ENCODE results near the gene GFOD2.

The GFOD2 gene

DNA sequence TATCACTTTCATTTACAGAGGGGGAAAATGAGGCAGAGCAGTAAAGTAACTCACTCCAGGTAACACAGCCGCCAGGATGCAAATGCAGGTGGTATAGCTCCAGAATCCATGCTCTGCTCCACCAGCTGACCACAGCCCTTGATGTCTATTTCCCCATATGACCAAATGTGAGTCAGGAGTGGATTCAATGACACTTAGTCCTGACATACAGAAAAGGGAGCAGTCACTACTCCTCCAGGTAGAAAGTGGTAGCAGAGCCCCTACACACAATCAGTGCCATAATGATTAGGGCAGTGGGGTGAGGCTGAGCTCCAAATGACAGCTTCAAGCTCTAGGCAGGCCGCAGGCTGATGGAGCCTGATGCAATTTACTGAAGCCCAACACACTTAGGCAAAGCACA, 43.3 kb upstream of the GFOD2 start:
- H3K4me3 ChIP-seq (ENCODE audit: low read depth, low read length) = no peak overlapping the region
- DNase-seq (ENCODE audit: low read depth) = no peak
- TF ChIP-seq, protein P1, sequence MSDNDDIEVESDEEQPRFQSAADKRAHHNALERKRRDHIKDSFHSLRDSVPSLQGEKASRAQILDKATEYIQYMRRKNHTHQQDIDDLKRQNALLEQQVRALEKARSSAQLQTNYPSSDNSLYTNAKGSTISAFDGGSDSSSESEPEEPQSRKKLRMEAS (IDR thresholded peaks at IDR 0.05; ENCODE audit: low read depth, low read length) = no peak
- no peak for TF ChIP-seq POLR2A (IDR thresholded peaks at IDR 0.05; ENCODE audit: extremely low read depth, insufficient read length)
- no peak for TF ChIP-seq MYC (IDR thresholded peaks at IDR 0.05; ENCODE audit: low read depth, low read length)
- TF ChIP-seq, protein P2, sequence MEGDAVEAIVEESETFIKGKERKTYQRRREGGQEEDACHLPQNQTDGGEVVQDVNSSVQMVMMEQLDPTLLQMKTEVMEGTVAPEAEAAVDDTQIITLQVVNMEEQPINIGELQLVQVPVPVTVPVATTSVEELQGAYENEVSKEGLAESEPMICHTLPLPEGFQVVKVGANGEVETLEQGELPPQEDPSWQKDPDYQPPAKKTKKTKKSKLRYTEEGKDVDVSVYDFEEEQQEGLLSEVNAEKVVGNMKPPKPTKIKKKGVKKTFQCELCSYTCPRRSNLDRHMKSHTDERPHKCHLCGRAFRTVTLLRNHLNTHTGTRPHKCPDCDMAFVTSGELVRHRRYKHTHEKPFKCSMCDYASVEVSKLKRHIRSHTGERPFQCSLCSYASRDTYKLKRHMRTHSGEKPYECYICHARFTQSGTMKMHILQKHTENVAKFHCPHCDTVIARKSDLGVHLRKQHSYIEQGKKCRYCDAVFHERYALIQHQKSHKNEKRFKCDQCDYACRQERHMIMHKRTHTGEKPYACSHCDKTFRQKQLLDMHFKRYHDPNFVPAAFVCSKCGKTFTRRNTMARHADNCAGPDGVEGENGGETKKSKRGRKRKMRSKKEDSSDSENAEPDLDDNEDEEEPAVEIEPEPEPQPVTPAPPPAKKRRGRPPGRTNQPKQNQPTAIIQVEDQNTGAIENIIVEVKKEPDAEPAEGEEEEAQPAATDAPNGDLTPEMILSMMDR (IDR thresholded peaks at IDR 0.05; ENCODE audit: low read depth, low read length) = no peak

DNA sequence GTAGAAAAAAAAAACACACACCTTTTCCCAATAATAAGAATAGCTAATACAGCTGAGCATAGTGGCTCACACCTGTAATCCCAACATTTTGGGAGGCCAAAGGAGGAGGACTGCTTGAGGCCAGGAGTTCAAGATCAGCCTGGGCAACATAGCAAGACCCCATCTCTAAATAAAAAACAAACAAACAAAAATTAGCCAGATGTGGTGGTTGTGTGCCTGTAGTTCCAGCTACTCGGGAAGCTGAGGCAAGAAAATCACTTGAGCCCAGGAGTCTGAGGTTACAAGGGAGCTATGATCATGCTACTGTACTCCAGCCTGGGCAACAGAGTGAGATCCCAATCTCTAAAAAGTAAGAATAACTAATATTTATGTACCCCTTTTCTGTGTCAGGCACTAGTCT, 42.8 kb upstream of the GFOD2 start:
- H3K4me3 ChIP-seq (ENCODE audit: low read depth, low read length) = no peak overlapping the region
- TF ChIP-seq MYC (IDR thresholded peaks at IDR 0.05; ENCODE audit: low read depth, low read length) (no peak), POLR2A (IDR thresholded peaks at IDR 0.05; ENCODE audit: extremely low read depth, insufficient read length) (no peak)
- TF ChIP-seq, protein P1 (IDR thresholded peaks at IDR 0.05; ENCODE audit: low read depth, low read length) = no peak
- DNase-seq (ENCODE audit: low read depth) = no peak

DNA sequence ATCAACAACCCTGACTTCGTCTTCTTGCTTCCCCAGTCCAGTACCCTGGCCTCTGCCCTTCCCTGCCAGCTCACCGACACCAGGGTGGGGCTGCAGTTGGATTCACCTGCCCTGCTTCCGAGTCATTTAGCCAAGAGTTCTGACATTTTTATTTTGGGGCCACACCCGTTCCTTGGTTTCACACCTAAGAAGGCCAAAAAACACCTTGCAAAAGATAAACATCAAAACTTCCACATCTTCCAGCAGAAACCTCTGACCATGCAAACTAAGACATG, 41.8 kb upstream of the GFOD2 start:
- TF ChIP-seq, protein P2 (IDR thresholded peaks at IDR 0.05; ENCODE audit: low read depth, low read length) = no peak
- TF ChIP-seq MYC (IDR thresholded peaks at IDR 0.05; ENCODE audit: low read depth, low read length) = no peak
- TF ChIP-seq, protein P1 (IDR thresholded peaks at IDR 0.05; ENCODE audit: low read depth, low read length) = no peak
- no peak for TF ChIP-seq POLR2A (IDR thresholded peaks at IDR 0.05; ENCODE audit: extremely low read depth, insufficient read length)
- no peak for DNase-seq (ENCODE audit: low read depth)
- H3K4me3 ChIP-seq (ENCODE audit: low read depth, low read length) = no peak overlapping the region

DNA sequence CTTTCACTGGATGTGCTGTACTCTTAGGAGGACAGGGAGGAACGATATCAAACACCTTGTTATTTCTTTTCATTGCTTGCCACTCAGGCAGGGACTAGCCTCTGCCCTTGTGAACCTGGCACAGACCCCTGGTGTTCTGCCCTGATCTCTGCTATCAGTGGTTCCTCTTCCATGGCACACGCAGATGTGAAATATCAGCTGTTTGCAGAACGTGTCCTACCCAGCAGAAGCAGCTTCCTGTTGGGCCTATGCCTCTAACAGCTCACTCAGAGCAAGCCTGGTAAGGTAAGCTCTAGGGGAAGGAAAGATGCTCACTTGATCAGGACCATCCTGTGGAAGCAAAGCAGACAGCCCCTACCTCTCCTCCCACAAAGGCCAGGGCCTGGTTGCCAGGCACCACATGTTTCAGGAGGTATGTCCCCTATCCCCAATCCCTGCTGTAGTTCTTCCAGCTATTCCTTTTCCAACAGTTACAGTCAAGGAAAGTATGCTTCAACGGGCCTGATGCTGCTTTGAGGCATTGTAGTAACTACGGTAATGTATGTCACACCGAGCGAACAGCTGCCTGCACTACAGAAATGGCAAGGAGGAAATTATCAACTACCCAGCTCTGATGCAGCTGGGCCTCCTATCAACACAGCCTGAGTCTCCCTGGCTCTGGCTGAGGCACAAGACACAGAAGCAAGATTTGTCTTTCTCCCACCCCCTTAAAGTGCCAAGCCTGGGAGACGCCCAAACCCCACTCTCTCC, 41.3 kb upstream of the GFOD2 start:
- DNase-seq (ENCODE audit: low read depth) = peak; percentile 25
- no peak overlapping the region for H3K4me3 ChIP-seq (ENCODE audit: low read depth, low read length)
- TF ChIP-seq, protein P2 (IDR thresholded peaks at IDR 0.05; ENCODE audit: low read depth, low read length) = no peak
- TF ChIP-seq POLR2A (IDR thresholded peaks at IDR 0.05; ENCODE audit: extremely low read depth, insufficient read length) = no peak
- TF ChIP-seq MYC (IDR thresholded peaks at IDR 0.05; ENCODE audit: low read depth, low read length) = no peak
- TF ChIP-seq, protein P1 (IDR thresholded peaks at IDR 0.05; ENCODE audit: low read depth, low read length) = no peak

DNA sequence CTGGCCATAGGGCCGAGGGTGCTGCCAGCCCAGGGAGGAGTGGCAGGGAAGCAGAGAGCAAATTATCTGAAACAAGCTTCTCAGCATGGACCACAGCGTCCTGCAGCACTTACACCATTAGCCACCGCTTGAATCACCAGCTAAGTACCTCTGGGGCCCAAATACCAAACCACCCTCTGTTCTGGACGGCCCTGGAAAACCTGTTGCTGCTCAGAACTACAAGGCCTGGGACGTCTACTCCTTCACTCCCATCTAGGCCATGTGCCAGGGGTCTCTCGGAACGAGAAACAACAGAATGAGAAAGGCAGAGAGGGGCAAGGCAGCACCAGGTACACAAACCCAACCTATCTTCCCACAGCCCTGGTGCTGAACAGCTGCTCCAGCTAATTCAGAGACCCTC, 39.9 kb upstream of the GFOD2 start:
- DNase-seq (ENCODE audit: low read depth) = no peak
- TF ChIP-seq, protein P1 (IDR thresholded peaks at IDR 0.05; ENCODE audit: low read depth, low read length) = no peak
- TF ChIP-seq POLR2A (IDR thresholded peaks at IDR 0.05; ENCODE audit: extremely low read depth, insufficient read length) (no peak), MYC (IDR thresholded peaks at IDR 0.05; ENCODE audit: low read depth, low read length) (no peak)
- TF ChIP-seq, protein P2 (IDR thresholded peaks at IDR 0.05; ENCODE audit: low read depth, low read length) = no peak
- no peak overlapping the region for H3K4me3 ChIP-seq (ENCODE audit: low read depth, low read length)

DNA sequence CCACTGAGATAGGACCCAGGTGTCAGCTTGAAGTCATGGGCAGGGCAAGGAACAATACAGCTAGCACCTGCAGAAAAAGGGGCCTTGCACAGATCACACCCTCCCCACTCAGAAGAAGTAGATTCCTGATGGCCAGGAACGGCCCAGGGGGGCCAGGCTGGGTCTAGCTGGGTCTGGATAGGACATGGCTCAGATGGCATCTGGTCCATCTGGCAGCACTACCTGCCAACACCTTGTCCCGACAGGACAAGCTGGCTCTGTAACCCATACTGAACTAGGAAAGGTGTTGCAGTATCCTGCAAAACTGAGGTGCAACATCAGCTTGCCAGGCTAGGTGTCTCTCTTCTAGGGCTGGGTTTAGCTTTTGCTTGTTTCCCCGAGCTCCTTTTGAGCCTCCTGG, 38.9 kb upstream of the GFOD2 start:
- no peak for DNase-seq (ENCODE audit: low read depth)
- TF ChIP-seq, protein P2 (IDR thresholded peaks at IDR 0.05; ENCODE audit: low read depth, low read length) = no peak
- TF ChIP-seq, protein P1 (IDR thresholded peaks at IDR 0.05; ENCODE audit: low read depth, low read length) = no peak
- no peak for TF ChIP-seq MYC (IDR thresholded peaks at IDR 0.05; ENCODE audit: low read depth, low read length)
- no peak for TF ChIP-seq POLR2A (IDR thresholded peaks at IDR 0.05; ENCODE audit: extremely low read depth, insufficient read length)
- H3K4me3 ChIP-seq (ENCODE audit: low read depth, low read length) = no peak overlapping the region
